GM21737 (cell line): ENCODE results near the gene GIGYF2.
"Not testable (repeated sequence)": the region's sequence is repeated elsewhere in the genome, so short reads cannot be mapped to it uniquely, and the experiment has no call there.

Source experiments
- ATAC-seq: cut with Tn5 transposase; IDR thresholded peaks from one replicate; pipeline ENCODE4 v1.9.1; 2021; ENCODE audit warnings: mild to moderate bottlenecking, moderate library complexity; ENCODE audit not compliant: unreplicated experiment

The GIGYF2 gene, protein sequence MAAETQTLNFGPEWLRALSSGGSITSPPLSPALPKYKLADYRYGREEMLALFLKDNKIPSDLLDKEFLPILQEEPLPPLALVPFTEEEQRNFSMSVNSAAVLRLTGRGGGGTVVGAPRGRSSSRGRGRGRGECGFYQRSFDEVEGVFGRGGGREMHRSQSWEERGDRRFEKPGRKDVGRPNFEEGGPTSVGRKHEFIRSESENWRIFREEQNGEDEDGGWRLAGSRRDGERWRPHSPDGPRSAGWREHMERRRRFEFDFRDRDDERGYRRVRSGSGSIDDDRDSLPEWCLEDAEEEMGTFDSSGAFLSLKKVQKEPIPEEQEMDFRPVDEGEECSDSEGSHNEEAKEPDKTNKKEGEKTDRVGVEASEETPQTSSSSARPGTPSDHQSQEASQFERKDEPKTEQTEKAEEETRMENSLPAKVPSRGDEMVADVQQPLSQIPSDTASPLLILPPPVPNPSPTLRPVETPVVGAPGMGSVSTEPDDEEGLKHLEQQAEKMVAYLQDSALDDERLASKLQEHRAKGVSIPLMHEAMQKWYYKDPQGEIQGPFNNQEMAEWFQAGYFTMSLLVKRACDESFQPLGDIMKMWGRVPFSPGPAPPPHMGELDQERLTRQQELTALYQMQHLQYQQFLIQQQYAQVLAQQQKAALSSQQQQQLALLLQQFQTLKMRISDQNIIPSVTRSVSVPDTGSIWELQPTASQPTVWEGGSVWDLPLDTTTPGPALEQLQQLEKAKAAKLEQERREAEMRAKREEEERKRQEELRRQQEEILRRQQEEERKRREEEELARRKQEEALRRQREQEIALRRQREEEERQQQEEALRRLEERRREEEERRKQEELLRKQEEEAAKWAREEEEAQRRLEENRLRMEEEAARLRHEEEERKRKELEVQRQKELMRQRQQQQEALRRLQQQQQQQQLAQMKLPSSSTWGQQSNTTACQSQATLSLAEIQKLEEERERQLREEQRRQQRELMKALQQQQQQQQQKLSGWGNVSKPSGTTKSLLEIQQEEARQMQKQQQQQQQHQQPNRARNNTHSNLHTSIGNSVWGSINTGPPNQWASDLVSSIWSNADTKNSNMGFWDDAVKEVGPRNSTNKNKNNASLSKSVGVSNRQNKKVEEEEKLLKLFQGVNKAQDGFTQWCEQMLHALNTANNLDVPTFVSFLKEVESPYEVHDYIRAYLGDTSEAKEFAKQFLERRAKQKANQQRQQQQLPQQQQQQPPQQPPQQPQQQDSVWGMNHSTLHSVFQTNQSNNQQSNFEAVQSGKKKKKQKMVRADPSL (N-terminal part only)

DNA sequence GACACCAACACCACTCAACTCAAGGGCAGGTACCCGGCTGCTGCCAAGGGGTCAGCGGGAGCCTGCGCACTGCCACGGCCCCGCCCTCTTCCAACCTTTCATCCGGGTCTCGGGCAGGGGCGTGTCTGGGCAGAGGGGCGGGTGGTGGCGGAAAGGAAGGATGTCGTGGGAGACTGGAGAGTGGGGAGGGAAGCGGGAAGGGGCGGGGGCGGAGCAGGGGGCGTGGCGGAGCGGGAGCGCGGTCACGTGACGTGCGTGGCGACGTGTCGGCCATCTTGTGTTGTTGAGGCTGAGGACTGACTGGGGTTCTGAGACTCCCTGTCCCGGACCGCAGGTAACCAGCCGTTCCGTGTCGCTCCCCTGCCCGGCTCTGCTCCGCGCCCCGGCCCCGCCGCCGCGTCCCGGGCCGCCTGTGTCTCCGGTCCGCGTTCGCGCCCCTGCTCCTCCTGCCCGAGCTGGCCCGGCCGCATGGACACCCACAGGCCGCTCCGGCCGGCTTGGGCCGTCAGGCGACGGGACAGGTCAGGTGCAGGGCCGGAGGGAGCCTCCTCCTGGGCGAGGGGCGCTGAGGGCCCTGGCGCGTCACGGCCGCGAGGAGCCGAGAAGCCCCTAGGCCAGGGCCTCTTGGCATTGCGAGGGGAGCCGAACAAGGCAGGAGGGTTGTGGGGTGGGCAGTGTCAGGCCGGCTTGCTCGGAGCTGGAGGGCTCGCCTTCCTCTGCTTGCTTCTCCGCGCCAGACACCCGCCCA lies at the start of gene GIGYF2:
TSS of gene GIGYF2 (plus strand) at position 273 of the 748 bp plus-strand sequence. CDS start 37,867 bp downstream, outside the sequence.
- ATAC-seq: peak; percentile 80

DNA sequence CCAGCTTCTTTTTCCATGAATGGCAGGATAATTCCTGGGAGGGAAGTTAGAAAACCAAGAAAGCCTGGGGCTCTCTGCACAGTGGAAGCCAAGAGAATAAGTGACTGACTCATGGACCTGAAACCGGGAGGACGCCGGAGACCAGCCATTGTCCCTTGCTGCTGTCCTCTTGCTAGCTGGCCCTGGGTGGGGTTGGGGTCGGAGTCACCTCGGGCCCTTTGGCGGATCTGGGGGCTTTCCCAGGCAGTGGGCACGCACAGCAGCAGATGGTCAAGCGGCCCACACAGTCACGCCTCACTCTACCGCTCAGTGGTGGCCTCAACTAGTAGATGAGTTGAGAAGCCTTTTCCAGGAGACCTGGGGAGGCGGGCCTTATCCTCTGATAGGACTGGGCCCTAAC lies 48.1 kb upstream of the GIGYF2 start:
- ATAC-seq: no peak

DNA sequence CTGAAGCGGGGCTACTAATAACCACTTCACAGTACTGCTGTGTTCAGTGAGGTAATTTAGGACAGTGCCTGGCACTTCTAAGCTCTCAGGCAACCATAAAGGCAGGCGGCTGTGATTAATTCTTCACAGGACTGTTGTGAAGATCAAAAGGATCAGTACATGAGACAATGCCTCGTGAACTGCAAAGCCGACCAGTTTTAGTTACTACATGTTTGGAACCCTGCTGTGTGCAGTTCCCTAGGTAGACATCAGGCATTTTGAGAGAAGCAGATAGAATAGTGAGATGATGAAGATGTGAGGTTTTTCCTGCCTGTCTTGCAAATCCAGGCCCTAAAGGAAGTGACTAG lies 44.7 kb upstream of the GIGYF2 start:
- no peak for ATAC-seq

DNA sequence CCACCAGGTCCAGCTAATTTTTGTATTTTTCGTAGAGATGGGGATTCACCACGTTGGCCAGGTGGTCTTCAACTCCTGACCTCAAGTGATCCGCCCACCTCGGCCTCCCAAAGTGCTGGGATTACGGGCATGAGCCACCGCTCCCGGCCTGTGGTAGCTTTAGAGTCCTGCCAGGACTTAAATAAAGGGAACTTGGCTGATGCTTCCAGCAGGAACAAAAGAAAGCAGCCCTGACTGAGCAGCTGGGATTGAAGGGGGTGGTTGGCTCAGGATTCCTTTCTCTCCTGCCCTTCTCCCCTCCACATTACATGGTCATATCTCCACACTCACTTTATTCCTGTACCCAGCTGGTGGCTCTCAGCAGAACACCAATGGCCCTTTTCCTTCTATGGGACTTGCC lies 43.7 kb upstream of the GIGYF2 start:
- ATAC-seq: no peak

DNA sequence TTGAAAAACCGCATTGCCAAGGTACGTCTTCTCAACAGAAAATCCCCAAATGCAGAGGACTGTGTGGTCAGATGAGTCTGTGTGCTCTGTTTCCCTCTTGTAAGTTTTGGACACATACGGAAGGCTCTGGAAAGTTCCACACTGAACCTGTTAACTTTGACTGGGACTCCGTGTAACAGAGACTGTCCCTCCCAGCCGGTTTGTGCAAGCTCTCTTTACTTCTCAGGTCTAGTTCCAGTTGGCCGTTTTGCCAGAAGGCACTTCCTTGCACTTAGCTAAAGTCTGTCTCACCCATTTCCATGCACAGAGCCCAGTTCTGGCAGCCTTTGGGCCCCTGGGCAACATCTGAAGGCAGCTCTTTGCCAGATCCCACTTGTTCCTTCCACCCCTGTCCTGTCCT lies 41.7 kb upstream of the GIGYF2 start:
- ATAC-seq: no peak

DNA sequence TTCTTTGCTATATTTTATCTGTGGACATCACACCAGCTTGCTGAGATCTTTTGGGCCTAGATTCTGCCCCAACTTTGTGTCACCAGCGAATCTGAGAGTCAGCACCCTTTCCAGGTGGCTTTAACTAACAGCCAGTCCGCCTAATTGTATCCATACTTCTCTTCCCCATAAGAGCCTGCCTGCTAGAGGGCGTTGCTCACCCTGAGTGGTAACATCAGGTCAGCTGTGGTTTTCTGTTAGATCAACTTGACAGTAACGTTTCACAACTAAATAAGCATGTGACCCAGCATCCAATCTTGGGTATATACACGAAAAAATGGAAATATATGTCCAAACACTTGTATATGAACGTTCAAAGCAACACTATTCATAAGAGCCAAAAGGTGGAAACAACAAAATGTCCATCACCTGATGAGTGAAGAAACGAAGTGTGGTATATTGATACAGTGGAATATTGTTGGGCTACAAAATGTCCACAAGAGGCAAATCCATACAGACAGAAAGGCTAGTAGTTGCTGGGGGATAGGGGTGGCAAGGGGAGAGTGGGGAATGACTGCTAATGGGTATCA lies 38.8 kb upstream of the GIGYF2 start:
- ATAC-seq: no peak

DNA sequence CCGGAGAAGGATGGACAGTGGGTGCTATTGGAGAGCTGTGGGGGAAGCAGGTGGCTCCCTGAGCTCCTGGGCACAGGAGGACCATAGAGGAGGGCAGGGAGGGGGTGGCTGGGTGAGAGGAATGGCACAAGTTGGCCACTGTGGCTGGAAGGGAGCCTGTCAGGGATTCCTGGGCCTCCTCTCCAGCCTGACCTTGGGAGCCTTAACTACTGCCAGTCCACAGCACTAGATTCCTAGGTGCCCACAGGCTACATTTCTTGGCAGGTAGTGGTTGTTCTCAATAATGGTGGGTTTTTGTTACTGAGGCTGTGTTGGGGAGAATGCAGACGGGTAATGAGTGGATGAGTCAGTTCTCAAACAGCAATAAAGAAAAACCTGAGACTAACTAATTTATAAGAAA lies 37.8 kb upstream of the GIGYF2 start:
- ATAC-seq: no peak

DNA sequence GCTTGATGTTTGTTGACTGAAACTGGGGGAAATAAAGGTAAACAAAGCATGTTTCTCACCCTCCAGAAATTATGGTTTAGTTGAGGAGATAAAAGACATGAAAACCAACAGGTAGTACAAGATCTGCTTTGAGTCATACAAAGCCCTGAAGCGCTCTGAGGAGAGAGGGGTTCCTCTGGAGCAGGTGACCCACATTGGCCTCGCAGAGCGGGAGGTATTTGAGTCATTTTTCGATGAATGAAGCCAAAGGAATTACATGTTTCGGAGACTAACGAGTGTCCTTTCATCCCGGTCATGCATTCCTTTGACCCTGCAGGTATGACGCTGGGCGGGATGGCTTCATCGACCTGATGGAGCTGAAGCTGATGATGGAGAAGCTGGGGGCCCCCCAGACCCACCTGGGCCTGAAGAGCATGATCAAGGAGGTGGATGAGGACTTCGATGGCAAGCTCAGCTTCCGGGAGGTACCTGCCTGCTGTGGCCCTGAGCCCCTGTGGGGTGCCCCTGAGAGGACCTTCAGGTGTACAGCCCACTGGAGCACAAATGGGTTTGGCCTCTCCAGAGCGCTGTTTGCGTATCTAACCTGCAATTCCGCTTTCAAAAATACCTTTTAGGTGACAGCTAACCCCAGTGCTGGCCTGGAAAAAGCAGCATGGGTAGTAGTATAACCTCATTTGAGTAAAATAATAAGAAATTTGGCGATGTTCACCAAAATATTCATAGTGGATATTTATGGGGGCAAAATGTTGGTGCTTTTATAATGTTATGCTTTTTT lies 34.5 kb upstream of the GIGYF2 start:
- ATAC-seq: no peak

DNA sequence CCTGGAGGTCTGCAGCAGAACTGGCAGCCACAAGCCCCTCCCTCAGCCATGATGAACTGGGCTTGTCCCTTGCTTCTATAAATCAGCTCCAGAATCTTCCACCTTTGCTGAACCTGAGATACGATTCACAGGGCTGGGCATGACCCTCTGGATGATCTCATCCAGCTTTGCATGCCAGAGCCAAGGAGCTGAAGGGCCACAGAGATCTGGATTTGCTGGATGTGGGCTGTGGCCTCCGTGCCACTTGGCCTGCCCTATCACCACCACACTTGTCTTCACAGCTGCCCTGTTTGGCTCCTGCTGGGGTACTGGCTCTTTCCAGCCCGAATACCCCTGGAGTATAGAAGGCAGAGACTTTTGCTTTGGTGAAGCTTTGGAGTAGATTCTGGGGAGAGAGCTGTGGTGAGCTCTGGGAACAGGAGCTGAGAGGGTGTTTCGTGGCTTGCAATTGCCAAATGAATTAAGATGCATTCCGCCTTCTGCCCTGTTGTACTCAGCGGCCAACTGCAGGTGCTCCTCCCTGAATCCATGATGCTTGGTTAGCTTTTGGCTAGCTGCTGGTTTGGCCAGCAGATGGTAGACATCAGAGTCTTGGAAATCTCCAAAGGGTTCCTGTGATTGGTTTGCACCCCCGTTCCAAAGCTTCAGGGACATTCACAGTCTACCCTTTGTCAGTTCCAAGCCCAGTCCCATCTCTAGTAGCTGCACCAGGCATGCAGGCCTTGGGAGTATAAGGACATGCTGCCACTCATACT lies 30.9 kb upstream of the GIGYF2 start:
- ATAC-seq: no peak

DNA sequence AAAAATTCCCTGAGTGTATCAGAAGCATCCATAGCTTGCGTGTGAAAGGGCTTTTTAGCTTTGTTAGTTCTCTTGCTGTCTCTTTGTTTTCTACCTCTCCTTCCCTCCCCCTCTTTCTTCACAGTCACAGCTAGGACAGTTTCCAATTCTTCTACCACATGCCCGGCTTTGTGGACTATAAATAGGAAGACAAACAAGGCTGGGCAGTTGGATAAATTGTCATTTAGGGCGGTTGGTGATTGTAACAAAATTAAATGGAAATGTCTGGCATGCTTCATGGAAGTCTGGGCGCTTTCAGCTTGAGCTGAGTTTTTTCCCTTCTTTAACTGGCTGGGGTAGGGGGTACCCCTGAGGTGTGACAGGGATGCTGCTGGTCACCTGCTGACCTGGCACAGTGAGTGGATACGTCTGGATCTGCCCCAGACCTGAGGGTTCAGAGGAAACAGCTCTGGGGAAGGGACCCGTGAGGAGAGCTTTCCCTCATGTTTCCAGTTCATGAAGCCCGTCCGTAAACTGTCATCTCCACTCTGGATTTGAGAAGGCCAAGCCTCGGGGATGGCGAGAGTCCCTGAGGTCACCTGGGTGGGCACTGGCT lies 29.0 kb upstream of the GIGYF2 start:
- ATAC-seq: no peak

DNA sequence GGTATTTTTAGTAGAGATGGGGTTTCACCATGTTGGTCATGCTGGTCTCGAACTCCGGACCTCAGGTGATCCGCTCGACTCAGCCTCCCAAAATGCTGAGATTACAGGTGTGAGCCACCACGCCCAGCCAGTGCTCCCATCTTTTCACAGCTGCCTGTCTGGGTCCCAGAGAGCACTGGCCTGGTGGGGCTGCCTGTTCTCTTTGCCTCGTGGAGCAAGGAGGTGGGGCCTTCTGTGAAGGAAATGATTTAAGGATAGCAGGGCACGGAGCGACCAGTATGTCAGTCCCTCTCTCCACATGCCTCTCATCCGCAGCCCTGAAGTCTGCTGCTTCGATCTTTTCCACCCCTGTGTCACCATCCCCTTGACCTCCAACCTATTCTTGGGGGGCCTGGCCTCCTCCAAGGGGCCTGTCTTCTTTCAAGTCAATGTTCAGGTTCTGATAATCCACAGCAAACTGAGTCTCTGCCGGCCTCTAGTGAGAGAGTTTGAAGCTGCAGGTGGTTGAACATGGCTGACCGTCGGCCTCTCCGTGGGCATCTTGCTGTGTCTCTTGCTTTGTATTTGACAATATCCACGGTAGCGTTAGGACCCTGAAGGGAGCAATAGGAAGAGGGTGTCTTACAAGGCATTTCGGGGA lies 28.2 kb upstream of the GIGYF2 start:
- ATAC-seq: no peak

DNA sequence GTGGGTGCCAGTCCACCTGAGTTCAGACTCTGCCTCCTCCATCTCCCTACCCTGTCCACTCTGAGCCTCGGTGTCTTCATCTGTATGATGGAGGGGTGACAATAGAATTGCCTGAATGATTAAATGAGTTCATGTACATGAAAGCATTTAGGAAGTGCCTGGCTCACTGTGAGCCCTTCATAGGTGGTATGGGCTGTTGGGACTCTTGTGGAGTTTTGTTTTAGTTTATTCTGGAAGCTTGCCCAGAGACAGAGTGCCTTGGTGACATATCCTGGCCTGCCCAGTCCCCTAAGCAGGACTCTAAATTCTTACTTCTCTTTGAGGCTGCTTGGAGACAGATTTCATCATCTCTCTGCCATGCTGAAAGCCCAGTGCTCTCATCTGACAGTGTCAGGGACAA lies 24.5 kb upstream of the GIGYF2 start:
- no peak for ATAC-seq

DNA sequence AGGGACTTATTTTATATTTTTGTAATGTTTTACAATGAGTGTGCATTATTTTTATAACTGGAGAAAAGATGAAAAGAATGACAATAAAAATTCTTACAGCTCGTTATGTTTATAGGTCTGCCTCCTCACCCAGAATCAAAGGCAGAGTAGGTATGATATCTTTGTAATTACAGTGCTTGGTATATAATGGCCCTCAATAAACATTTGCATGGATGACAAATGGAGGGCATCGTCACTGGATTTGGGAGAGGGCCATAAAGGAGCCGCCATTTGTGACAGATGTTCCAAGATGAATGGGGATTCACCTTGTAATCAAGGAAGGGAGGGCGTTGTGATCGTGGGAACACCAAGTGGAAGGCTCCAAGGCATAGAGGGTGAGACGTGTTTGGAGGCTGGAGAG lies 22.6 kb upstream of the GIGYF2 start:
- ATAC-seq: no peak

DNA sequence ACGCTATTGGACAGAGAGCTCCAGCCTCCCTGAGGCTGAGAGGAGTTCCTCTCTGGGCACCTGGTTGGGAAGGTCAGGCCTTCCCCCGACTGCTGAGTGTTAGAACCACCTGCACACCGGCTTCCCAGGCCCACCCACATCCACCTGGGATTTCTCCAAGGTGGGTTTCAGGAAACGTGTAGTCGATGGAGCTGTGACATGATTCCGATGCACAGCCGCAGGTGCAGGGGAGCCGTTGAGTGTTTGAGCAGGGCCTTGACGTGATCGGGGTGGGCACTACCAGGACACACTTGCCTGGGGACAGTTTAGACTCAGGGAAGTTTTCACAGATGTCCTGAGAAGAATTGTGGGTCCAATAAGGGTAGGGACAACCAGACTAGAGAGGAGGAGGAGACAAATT lies 21.8 kb upstream of the GIGYF2 start:
- no peak for ATAC-seq

DNA sequence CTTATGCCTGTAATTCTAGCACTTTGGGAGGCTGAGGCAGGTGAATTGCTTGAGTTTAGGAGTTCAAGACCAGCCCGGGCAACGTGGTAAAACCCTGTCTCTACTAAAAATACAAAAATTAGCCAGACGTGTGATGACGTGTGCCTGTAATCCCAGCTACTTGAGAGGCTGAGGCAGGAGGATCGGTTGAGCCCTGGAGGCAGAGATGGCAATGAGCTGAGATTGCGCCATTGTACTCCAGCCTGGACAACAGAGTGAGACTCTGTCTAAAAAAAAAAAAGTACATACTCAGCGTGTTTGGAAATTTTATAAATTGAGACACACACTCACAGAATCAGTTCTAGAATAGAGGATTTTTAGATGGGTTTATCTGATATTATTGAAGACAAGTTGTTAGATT lies 17.1 kb upstream of the GIGYF2 start:
- no peak for ATAC-seq

DNA sequence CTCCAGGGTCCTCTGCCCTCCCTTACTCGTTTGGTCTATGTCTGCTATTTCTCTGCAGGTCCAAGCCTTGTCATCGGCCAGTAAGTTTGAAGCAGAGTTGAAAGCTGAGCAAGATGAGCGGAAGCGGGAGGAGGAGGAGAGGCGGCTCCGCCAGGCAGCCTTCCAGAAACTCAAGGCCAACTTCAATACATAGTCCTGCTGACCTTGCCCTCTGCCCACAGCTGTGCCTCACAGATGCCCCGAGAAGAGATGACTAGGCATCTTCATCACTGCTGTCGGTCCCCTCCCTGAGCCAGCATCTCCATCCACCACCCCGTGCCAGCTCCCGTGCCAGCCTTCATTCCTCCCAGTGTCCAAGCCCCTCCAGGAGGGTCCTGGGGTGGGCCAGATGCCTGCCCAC lies 15.6 kb upstream of the GIGYF2 start:
- ATAC-seq: no peak

DNA sequence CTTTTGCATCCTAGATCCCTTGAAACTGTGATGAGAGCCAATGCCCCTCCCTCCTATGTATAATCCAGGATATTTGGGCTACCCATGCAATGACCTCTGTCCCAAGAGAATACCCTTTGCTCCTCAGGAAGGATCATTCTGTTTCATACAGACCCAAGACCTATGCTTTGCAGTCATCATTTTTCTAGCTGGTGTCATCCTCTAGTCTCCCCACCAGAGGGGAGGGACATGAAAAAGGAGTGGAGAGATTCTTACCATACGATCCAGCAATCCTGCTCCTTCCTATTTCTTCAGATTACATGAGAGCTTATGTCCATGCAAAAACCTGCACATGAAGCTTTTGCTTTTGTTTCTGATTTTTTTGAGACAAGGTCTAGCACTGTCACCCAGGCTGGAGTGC lies 13.8 kb upstream of the GIGYF2 start:
- ATAC-seq: no peak

DNA sequence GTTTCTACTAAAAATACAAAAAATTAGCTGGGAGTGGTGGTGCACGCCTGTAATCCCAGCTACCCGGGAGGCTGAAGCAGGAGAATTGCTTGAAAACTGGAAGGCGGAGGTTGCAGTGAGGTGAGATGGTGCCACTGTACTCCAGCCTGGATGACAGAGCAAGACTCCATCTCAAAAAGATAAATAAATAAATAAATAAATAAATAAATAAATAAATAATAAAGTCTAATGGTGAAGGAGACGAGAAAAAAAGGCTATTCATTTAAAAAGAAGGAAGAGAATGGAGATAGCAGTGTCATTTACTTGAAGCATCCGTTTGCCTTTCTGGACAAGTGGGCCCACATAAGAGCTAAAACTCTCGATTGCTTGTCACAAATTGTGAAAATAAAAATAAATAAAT lies 11.7 kb upstream of the GIGYF2 start:
- ATAC-seq: not testable (repeated sequence)
